HG03103 (cell line): ENCODE data around the gene C11orf24.

Experiments used
- ATAC-seq: cut with Tn5 transposase; IDR thresholded peaks from one replicate; pipeline ENCODE4 v1.9.1; 2021; ENCODE audit warnings: low read depth; ENCODE audit not compliant: unreplicated experiment

C11orf24 gene

DNA sequence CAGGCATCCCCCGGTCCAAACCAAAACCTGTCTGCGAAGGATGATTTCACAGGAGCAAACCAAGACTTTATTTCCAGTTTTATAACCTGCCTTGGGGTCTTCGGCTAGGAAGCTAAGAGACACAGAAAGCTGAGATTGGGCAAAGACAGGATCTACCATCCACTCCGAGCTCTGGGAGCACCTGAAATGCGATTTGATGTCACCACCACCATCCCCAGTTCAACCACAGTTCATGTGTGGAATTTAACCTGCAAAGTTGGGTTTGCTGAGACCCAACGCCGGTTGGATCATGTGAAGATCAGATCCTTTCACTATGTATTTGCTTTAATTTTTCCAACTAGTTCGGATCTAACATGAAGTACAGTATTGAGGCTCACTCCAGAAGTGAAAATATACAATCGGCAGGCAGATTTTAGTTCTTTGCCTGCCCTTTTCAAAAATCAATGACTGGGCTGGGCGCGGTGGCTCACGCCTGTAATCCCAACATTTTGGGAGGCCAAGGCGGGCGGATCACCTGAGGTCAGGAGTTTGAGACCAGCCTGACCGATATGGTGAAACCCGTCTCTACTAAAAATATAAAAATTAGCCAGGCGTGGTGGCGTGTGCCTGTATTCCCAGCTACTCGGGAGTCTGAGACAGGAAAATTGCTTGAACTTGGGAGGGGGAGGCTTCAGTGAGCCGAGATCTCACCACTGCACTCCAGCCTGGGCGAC is 1.4 kb upstream of the C11orf24 start:
- no peak for ATAC-seq

DNA sequence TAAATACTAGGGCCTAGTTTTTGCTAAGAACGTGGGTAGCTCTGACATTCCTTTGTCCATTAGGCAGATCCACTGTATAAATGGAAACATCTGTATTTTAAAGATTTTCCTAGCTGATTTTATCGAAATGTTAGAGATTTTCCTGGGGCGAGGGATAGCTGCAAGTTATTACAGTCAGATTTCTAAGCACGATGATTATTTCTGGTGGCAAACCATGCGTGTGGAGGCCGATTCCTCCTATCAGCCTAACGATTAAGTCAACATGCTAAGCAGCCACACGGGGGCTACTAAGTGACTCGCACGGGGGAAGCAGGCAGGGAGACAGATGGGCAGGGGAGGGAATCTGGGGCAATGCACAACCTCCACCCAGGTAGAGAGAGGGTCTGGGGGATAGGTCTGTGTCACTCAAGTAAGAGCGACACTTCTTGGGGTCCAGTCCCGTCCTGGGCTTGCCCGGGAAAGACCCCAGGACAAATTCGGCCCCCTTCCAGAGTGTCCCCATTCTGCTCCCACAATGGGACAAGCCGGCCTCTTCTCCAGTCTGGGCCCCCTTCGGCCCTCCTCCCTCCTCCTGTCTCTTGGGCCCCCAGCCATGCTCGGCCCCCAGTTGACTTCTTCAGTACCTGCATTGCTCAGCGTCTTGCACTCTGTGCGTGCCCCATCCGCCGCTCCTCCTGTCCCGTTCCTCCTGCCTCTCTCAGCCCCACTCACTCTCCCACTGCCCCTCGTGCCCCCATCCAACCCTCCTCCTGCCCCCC is 571 bp downstream of the C11orf24 start:
- ATAC-seq, result no peak

DNA sequence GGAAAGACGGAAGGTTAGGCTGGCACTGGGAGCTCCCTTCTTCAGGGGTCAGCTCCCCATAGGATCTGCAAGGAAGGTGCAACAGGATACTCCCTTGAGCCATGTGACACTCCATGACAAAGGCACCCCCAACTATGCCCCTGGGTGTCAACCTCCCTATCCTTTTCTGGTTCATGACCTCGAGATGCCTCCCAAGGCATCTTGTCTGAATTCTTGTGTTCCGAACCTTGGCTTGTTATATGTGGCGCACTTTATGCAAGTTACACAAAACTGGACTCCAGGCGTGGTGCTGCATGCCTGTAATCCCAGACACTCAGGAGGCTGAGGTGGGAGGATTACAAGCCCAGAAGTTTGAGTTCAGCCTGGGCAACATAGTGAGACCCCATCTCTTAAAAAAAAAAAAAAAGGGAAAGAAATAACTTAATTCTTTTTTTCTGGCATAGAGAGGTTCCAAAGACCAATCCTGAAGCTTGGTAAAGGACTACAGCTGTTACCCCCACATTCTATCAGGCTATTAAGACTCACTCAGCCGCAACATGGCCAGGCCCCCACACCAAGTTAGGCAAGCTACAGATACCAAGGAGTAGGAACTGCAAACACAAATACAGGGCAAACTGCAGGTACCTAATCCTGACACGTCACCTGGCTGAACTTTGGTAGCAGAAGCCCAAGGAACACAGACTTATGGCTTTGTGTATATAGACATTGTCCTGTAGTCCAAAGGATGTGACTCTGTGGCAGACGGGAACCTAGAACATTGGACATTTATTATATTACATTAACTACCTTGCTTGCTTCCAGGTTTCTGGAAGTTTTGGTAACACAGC is 1.4 kb downstream of the C11orf24 start:
- ATAC-seq, result no peak

DNA sequence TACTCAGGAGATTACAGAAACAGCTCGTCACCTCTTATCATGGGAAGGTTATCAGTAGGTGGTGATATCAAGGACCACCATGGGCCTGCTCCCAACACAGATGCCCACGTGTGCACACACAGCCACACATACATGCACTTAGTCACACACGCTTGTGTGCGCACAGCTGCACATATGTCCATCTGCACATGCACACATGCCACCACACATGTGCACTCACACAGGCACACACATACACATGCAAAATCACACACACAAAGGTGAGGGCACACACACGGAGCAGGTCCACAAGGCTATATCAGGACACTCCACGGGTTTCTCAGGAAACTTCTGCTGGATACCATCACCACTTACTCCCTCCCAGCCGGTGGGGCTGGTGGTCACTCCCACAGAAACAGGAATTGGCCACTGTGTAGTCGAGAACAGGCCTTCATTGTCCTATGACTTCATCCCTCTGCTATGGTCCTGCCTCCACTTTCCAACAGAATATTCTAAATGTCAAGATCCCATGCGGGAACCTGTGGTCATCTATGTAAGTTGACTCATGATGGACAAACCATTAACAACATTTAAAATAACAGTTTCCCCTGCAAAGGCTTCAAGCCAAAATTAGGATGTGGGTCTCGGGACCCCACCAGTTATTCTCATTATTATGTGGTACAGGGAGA is 2.2 kb downstream of the C11orf24 start:
- no peak for ATAC-seq

DNA sequence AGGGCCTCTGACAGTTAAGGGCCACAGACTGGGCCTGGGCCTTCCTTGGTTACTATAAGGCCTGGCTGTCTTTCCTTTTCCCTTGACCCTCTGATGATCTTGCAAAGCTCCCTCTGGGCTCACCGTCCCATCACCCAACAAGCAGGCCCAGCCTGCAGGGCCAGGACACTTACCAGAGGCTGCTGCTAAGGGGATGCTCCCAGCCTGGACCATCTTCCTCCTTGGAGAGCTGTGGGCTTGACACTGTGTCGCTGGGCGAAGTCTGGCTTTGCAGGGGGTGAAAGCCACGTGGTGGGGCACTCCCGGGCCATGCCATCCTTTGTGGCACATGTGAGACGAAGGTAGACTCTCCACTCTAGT is 3.9 kb downstream of the C11orf24 start:
- no peak for ATAC-seq

DNA sequence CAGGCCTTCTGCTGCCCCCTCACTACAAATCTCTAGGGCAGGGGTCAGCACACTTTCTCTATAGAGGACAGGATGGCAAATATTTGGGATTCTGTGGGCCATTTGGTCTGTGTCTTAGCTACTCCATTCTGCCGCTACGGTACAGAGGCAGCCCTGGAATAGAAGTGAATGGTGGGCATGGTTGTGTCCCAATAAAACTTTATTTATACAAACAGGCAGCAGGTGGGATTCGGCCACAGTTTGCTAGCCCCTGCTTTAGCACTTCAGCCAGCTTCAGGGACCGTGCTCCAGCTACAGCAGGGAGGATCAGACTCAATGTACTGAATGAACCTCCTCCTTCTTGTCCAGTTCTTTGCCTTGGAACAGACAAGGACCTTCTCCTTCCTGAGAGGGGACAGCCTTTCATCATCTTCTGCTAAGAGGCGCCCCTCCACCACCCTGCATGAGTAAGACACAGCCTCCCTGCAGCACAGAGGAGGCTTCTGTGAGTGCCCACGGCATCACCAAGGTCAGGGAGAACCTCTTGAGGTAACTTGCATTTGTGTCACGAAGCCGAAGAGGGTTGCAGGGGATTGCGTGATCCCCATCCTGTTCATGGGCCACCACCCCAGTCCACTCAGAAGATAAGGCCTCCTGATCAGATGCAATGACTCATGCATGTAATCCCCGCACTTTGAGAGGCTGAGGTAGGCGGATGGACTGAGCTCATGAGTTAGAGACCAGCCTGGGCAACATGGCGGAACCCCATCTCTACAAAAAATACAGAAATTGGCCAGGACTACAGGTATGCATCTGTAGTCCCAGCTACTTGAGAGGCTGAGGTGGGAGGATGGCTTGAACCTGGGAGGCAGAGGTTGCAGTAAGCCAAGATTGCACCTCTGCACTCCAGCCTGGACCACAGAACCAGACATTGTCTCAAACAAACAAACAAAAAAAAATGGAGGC is 4.6 kb downstream of the C11orf24 start:
- ATAC-seq, result no peak

DNA sequence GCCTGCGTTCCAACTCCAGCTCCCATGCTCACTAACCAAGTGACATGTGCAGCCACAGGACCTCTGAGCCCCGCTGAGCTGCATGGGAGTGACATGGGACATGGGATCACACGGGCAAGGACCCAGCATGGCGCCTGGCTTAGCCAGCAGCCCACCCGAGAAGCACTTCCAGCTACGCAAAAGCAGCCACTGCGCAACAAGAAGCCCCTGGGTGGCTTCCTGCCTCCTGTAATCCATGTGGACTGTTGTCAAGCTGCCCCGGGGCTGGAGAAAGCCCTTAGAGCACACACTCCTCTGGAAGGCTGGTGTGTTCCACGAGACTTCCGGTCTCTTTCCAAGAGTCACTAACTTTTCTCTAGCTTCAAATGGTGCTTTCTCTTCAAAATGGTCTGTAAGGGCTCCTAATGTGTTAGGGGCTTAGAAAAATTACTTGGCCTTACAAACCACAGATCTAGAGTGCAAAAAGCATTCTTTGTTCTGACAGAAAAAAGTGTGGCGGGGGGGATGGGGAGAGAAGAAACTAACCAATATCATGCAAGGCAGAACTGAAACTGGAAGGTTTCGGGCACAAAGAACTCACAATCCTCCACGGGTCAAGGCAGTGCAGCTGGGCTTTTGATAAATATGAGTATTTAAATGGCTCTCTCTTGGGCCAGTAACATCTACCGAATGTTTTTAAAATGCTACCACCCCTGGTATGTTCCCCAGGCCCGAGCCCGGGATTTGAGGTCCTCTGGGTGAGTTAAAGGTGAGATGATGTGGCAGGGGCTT is 5.5 kb downstream of the C11orf24 start:
- peak; percentile 54 for ATAC-seq

DNA sequence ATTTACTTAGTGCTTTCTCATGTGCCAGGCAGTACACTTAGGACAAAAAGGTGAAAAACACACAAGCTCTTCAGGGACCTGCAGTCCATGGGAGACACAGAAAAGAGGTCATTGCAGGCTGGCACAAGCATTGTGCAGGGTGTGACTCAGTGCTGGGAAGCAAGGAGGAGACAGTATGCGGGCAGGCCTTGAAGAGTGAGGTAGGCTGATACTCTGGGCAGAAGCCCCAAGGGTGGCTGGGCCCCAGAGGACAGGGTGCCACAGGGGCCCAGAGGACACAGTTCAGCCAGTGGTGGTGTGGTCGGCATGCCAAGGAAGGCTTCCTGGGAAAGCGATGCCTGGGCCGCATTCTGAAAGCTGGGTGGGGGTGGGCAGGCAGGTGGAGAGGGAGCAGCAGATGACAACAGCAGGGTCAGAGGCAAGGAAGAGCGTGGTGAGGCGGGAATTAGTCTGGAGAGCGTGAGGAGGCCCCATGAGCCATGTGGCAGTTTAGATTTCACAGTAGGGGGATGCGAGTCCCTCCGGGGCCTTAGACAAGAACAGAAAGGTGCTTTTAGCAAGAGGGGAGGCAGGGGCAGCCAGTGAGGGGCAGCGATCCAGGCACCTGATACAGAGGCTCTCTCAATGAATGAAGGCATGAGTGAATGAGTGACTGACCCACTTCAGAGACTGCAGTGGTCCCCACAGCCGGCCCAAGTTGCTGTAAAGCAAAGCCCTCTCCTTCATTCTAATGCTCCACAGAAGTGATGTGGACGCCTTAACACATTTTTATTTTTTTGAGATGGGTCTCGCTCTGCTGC is 6.8 kb downstream of the C11orf24 start:
- ATAC-seq, result no peak

DNA sequence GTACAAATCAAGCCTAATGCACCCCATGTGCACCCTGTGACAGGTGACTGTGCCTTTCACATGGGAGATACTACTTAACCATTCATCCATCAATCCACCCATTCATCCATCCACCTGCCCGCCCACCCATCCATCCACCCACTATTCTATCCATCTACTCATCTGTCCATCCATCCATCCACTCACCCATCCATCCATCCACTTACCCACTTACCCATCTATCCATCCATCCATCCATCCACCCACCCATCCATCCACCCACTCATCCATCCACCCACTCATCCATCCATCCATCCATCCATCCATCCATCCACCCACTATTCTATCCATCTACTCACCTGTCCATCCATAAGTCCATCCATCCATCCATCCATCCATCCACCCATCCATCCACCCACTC is 7.5 kb downstream of the C11orf24 start:
- no peak for ATAC-seq

DNA sequence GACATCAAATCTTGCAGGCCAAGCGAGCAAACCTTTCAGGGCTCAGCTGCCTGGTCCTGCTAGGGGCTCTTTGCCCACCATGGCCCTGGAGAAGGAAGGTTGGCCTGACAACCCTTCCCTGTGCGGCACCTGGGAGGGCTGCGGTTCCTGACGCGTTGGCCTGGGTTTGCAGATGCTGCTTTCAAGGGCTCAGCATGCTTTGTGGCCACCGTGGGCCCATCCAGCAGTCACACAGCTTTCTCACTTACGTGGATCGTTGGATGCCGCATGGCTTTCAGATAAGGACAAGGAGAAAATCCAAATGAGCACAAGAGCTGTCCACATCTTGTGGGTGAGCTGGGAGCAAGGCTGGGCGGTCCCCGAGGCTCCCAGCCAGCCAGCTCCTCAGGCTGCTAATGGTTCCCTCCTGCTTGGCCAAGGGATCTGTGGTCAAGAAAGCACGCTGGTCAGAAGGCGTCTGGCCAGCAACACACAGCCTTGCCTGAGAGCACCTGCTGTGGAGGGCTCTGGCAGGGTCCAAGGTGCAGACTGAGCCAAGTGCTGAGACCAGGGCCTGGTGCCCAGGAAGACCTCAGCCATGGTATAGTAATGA is 8.2 kb downstream of the C11orf24 start:
- no peak for ATAC-seq

DNA sequence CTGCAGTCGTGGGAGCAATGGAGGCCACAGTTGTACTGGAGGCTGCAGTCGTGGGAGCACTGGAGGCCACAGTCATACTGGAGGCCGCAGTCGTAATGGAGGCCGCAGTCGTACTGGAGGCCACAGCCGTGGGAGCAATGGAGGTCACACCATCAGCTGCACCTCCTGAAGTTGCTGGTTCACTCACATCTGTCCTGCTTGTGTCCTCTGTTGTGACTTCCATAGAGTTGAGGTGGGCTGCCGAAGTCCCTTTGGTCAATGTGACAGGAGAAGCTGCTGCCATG is 9.3 kb downstream of the C11orf24 start:
- no peak for ATAC-seq

DNA sequence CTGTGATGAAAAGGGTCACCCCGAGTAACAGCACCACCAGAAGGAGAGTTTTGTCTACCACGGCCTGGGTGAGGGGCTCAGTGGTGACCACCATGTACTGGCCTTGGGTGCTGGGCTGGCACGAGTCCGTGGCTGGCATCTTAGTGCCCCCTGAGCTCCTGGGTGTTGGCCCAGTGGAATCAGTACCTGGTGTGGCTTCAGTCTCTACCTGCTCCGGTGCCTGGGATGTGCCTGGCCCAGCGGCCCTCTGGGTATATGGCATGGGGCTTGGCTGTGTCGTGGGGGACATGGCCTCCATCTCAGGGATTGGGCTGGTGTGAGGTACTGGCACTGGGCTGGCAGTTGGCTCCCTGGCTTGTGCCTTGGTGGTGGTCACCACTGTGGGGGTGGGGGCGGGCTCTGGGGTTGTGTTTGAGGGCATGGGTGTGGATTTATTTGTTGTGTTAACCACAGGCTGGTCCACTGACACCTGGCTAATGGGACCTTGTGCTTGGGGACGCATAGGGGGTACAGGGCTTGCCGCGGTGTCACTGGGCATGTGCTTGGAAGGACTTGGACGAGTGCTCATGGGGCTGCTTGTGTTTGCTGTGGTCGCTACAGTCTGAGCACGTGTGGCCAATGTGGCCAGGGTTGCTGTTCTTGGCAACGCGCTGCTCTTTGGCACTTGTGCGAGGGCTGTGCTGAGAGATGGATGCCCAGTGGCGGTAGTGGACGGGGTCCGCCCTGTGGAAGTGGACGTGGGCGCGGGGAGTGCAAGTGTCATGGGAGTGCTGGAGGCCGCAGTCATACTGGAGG is 9.8 kb downstream of the C11orf24 start:
- ATAC-seq, result no peak

DNA sequence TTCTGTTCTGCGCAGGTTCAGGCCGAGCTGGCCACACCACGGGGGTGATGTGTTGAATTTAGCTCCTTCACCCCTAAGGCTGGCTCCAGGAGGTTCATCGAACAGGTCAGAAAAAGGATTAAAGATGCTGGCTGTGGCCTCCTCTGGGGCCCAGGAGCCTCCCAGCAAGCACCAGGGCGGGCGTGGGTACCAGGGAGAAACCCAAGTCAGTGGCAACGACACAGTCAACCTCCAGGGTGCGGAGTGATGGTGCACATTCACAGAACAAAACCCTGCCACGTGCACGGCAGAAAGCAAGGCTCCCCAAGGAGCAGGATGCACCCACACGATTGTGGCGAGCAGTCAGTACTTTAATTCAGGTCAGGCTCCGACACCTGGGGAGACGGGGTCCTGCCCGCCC is 10.8 kb downstream of the C11orf24 start:
- ATAC-seq, result no peak

DNA sequence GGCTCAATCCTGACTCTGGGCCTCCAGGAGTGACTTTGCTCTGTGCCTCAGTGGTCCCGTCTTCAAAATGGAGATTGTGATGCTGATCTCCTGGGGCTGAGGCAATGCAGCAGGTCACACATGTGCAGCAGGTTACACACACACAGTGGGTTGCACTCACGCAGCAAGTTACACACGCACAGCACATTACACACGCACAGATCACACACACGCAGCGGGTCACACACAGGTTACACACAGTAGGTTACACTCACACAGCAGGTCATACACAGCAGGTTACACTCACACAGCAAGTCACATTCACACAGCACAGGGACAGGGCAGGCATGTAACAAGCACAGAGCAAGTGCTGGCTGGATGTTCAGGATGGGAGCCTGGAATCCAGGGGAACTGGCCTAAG is 11.3 kb downstream of the C11orf24 start:
- no peak for ATAC-seq

DNA sequence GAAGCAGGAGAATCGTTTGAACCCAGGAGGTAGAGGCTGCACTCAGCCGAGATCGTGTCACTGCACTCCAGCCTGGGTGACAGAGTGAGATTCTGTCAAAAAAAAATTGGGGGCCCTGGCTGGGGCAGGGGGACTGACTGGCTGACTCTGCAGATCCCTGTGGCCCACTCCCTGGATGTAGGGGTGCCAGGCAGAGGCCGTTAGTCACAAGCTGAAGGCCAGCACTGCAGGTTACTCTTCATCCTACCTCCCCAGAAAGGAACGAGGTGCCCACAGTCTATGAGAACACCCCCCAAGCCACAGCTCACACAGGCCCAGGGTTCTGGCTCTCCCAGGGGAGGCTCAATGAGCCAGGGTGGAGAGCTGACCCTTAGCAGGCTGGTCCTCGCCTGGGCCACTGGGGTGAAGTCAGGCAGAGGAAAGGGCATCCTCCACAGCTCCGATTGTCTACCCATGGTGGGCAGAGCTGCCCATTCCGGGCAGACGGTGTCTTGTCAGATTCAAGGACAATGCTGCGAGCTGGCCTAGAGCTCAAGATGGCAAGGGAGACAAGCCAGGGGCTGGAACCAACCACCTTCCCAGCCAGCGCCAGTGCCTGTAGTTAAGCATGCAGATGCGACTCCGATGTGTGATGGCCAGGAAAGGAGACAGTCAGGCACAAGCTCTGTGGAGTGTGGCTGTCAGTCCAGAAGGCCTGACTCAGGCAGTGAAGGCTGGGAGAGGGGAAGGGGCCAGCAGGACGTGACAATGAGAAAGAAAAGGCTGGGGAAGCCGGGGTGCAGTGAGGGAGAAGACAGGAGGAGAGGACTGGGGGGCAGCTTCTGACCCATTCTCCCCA is 12.4 kb downstream of the C11orf24 start:
- ATAC-seq, result no peak

DNA sequence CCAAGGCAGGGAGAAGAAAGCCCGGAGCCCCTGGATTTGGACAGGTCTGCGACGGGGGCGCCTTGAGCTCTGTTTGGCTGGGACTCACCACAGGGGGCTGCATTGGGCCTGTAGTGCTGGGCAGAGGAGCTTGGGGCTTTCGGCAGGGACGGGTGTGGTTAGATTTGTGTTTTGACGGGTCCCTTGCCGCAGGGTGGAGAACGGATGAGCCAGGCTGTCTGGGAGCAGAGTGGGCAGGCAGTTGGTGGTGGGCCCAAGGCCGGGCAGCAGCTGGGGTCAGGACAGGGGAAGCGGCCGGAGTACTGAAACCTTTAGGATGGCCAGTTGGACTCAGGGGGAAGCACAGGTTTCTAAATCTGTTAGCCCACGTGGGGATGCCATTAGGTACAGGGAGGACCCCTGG is 13.4 kb downstream of the C11orf24 start:
- ATAC-seq, result no peak
